D721Med (cell line): ENCODE measurements around the gene STAC.
"Not testable (repeated sequence)": the region's sequence is repeated elsewhere in the genome, so short reads cannot be mapped to it uniquely, and the experiment has no call there.

ENCODE experiments used
- DNase-seq: peaks from one replicate; pipeline ENCODE4 v3.0.0; 2011; ENCODE audit warnings: low spot score; ENCODE audit not compliant: insufficient read length
- FAIRE-seq: peaks from 2 replicates; lab custom pipeline; 2011; peaks lifted over from hg19 to GRCh38; lab: Jason Lieb, UNC
- CTCF ChIP-seq: IDR thresholded peaks from 2 replicates; pipeline ENCODE4 v1.5.1; 2012; ENCODE audit warnings: mild to moderate bottlenecking, control low read depth; ENCODE audit not compliant: insufficient read depth; ENCODE audit errors: missing control alignments

The STAC gene

GRCh38 chr3:36557021-36557707 lies 176.9 kb downstream of the STAC start:
- FAIRE-seq, result no peak
- DNase-seq, result no peak
- TF ChIP-seq CTCF, result no peak

- no peak for DNase-seq
- TF ChIP-seq CTCF, result no peak
- FAIRE-seq, result no peak
Measured at GRCh38 chr3:36557708-36558421, 177.6 kb downstream of the STAC start.

GRCh38 chr3:36558961-36559360 lies 178.7 kb downstream of the STAC start:
- DNase-seq (no peak), FAIRE-seq (no peak)
- TF ChIP-seq CTCF, result no peak

GRCh38 chr3:36560685-36561084 lies 180.4 kb downstream of the STAC start:
- DNase-seq (no peak), FAIRE-seq (no peak)
- no peak for TF ChIP-seq CTCF

GRCh38 chr3:36561601-36562000 lies 181.3 kb downstream of the STAC start:
- FAIRE-seq (no peak), DNase-seq (no peak)
- TF ChIP-seq CTCF, result no peak

- FAIRE-seq, result no peak
- TF ChIP-seq CTCF, result no peak
- DNase-seq, result no peak
Measured at GRCh38 chr3:36562945-36563344, 182.6 kb downstream of the STAC start.

GRCh38 chr3:36575241-36575640 lies 194.9 kb downstream of the STAC start:
- no peak for TF ChIP-seq CTCF
- DNase-seq (no peak), FAIRE-seq (no peak)

GRCh38 chr3:36578418-36578817 lies 198.1 kb downstream of the STAC start:
- FAIRE-seq, DNase-seq: not testable (repeated sequence)
